SK-N-DZ (cell line): ENCODE data around the gene PTPRM.

Source experiments
- DNase-seq: peaks from one replicate; pipeline ENCODE4 v3.0.0-alpha.2; 2015; ENCODE audit warnings: low spot score

The PTPRM gene

DNA sequence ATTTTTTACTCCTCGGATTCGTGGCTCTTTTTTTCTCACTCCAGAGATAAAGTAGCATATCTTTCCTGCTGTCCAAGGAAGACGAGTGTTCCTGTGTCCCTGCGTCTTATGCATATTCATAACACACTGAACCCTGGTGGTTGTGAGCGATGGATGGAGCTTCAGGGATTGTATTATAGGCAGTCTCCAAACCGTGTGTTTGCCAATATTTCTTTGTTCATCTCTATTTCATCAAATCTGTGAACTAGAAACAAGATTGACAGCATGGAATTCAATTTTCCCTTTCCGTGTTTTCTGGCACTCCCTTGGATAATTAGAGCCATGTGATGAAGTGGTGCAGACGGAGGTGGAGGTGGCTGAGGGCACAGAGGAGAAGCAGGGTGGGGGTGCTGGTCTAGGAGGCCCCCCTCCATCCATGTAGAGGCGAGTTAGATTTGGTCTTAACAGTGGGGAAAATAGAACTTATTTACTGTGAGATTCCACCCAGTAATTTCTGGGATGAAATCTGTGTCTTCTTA, 240.9 kb downstream of the PTPRM start:
- DNase-seq = no peak

DNA sequence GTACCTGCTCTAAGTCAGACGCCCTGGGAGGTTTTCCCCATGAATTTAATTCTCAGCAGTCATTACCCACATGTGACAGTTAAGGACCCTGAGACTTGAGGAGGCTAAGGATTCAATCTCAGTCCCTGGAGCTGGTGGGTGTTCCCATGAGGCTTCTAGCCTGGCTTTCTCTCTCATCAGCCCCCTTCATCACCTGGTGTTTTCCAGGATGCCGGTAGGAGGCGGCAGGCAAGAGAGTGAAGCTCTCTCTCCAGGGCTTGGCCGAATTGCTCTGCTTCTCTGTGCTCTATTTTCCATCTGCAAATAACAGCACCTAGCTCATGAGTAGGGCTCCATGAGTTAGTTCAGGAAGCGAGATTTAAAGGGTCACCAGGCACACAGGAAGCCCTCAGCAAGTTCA, 241.9 kb downstream of the PTPRM start:
- DNase-seq = no peak

DNA sequence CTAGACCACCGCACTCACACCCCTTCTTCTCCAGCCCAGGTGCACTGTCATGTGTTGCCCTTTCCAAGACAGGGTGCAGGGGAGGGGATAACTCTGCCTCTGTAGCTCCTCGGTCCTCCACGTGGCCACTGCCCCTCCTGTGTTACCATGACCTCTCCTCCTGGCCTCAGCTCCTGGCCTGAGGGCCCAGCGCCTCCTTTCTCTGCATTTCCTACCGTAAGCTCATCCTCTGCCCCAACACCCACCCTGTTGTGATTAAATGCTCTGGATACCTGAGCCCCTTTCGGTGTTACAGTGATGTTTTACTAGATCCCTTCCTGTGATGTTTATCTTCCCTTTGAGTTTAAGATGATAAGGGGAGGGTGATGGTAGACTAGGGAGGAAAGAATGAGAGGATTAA, 242.3 kb downstream of the PTPRM start:
- DNase-seq = no peak

DNA sequence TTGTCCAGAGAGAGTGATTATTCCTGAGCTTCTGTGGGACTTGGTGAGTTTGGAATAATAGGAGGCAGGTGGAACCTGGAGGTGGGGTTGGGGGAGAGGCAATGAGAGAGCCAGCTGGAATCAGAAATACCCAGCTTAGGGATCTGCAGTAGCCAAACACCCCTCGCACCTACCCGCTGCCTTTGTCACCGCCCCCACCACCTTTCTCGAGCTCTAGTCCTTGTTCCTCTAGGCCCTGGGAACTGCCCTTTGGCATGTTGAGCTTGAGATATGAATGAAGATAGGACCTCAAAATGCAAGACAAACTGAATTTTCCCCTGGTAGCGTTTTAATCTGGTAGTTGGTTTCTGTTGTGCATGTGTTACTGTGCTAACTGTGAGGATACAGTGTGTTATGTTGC, 242.9 kb downstream of the PTPRM start:
- no peak for DNase-seq

DNA sequence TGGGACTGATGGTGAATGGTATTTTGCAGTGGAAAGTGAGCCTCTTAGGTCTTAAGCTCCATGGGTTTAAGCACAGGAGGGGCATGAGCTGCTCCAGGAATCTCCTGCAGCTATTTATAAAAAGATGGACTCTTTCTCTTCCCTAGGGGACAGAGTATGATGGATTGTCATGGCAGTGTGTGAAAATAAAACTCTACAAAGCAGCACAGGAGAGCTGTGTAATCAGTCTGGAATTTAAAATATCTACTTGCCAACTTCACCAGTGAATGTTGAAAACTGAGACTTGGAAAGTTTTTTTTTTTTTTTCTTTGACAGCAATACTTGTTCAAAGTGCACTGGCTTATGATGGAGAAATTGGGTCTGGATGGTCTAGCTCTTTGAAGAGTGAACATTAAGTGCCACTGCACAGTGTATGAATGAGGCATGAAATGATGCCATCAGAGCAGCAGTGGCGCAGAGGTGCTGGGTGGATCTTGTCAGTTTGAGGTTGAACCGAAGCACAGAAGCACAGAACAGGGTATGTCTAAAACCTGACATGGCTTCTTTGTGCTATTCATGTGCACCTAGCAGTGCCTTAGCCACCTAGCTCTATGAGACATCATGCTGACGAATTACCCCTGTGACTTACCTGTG, 245.4 kb downstream of the PTPRM start:
- DNase-seq = no peak

DNA sequence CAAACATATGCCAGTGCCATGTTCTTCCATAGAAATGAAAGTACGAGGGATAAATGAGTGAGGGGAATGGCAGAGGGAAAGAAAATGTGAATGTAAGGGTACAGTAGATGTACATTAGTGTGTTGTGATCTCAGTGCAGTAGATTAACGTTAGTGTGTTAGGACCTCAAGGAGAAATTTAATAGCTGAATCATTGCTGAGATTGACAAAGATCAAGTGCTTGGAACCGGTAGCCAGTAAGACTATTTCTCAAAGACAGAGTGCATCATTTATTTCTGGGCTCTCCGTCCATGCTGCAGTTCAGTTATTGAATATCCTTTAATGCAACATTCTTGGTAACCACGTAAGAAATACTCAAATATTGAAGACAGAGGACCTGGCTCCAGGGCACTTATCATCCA, 246.0 kb downstream of the PTPRM start:
- no peak for DNase-seq

DNA sequence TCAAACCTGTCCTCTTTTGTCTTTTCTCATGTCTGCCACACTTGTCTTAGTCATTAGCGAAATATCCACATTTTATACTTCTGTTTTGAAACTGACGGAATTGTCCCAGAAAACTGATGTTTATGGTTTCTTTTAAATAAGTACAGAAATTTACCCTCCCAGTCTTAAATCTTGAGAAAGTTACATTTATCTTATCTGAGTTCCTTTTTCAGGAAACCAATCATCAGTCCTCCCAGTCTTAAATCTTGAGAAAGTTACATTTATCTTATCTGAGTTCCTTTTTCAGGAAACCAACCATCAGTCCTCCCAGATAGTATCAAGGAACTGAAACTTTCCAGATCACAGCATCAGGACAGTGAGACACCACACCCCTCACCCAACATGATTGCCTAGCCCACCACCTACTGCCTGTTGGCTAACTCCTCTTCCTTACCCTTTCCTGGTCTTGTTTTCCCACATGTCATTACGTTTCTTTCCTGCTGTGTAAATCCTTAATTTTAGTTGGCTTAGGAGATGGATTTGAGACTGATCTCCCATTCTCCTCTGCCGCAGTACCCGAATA, 247.7 kb downstream of the PTPRM start:
- no peak for DNase-seq

DNA sequence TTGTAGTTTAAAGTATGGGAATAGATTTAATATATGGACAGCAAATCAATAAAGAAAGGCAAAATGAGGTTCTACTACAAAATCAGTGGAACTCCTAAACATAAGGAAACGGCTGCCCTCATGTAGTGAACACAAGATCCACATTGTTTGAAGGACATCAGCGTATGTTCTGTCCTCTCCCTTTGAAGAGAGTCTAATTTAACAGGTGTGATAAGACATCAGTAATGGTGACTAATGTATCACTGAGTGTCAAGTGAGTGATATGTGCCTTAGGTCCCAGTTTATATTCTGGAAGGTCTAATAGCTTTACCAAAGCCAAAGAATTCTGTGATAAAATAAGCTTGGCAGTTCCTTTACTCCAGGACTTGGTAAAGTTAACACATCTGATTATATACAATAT, 248.7 kb downstream of the PTPRM start:
- DNase-seq = no peak

DNA sequence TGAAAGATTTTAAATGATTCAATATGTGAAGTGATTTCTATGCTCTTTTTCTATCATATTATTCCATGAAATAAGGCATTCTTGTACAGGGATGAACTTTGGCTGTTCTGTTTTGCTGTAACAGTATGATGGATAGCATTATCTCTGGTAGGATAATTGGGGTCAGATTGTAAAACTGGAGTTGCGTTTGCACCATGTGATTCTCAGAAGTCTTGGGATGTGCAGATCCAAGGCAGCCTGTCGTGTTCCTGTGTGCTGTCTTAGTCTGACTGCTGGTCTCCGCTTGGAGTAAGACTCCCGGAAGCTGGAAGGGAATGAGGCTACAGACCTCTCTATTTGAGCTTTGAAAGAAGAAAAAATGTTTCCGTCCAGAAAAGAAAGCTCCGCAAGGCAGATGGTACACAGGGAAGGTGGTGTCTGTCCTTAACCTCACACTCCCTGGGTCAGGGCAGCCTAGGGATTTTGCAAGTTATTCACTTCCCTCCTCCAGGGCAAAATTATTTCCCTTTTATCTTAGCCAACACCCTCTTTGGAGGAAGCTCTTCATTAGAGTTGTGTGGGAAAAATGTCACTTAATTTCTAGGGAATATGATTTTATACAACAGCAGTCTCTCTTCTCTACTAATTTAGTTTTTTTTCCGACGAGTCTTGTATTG, 250.6 kb downstream of the PTPRM start:
- no peak for DNase-seq

DNA sequence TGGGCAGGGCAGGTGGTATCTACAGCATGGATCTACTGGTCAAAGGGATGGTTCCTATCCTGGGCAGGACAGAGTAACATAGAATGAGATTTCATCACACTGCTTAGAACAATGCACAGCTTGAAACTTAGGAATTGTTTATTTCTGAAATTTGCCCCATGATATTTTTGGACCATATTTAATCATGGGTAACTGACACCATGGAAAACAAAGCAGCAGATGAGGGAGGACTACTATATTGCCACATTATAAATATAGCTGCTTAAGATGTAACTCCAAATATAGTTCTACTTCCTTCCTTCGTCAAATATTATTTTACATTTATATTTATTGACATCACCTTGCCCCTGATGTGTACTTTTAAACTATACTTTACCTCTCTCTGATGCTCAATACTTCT, 254.7 kb downstream of the PTPRM start:
- no peak for DNase-seq

DNA sequence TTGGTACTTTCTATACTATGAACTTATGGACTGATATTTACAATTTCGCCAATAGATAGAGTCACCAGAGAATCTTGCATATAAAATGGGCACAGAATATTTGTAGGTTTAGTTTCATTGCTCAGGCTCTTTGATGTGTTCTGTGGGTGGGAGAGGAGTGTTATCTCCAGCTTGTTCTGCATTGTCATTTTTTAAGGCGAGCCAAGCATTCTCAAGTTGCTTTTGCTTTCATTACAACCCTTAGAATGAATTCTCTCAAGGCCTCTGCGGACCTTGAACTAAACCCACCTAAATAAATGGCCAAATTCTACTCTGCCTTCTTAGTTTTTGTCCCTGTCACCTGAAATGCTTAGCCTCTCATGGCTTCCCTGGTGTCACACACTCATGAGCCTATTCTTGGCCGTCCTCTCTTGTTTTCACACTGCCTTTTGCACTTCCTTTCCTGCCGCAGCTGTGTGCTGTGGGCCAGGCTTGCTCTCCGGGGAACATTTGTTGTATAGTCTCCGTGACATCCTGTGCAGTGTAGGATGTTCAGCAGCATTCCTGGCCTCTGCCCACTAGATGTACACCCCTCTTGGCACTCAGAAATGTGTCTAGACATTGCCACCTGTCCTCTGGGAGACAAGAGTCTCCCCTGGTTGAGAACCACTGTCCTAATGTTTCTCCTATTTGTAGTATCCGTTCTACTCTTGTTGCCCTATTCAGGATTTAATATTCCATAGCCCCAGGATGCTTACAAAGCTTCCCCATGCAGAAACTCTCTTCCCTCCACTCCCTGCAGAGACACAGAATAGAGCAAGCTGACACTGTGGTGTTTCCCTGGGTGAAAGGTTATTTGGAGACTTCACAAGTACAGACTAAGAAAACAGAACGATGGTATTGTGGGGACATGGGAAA, 255.6 kb downstream of the PTPRM start:
- DNase-seq = no peak

DNA sequence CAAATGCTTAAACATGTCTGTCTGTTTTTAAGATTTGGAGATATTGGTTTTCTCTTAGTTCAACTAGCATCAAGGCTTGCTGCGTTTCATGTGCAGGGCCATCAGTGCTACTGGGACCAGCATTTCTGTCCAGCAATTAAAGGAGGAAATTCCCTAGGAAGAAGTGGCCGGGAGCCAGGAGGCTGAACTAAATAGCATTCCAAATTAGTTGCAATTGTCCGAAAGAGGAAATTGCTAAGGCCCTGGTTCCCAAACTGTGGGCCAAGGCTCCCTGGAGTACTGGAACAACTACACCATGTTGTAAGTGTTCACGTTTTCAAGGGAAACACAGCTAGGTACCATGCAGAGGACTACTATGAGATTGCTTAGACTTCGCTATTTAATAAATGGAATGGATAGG, 257.9 kb downstream of the PTPRM start:
- no peak for DNase-seq

DNA sequence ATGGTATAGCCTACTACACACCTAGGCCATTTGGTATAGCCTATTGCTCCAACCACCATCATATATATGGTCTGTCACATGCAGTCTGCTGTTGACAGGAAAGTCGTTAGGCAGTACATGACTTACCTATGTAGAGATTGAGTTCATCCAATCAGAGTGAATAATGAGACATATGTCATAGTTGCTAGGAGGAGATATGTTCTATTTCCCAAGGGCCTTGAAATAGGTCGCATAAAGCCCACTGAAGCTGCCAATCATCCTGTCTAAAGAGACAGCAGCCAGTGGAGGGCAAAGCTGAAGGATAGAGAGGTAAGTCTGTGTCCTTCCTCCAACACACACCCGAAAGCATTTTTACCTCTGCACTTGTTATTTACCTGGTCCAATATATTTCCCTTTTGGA, 263.4 kb downstream of the PTPRM start:
- DNase-seq = peak; percentile 56

DNA sequence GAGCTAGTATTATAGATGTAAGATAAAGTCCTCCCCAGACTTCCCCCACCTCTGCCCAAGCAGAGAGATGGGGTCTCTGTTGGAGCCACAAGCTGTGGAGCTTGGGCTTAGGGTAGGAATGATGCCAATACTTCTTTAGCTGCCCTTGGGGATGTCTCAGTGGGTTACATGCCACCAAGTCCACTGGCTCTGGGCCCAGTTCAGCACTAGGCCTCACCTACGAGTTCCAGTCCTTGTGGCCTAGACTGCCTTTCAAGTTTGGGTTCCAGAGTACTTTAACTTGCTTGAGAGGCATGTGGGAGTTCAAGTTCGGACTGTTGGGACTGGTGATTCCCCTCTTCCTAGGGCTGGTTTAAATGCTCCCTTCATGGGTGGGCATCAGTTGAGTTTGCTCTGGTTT, 272.4 kb downstream of the PTPRM start:
- DNase-seq = no peak

DNA sequence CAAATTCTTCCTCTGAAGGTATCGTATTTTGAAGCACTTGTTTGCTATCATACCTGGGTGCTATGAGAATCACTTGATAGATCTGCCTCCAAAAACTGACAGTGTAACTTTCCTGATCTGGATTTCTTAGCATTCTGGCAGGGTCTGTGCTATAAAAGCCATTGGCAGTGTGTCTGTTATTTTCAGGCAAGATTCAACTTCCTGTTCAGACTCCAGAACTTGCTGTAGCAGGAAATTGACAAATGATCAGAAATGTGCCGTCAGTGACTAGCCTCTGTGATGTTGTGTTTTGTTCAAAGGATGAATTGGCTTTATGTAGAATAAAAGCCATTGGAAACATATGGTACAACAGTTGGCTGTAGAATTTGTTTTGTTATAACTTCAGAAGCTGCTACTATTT, 273.3 kb downstream of the PTPRM start:
- DNase-seq = no peak

DNA sequence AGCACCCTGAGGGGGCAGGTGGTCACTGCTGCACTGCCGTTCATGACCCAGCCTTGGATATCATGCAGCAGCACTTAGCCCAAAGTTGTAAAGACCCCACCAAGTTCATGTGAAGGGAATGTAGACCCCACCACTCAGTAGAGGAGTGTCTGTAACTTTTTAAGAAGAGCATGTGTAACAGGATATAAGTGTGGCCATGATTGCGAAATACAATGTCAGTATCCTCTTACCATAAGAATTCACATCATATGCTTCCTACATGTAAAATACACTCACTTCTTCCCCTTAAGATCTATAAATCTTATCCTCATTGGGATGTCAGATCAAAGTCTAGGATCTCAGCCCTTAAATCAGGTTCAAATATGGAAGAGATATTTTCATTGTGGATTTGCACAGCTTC, 276.9 kb downstream of the PTPRM start:
- DNase-seq = no peak

DNA sequence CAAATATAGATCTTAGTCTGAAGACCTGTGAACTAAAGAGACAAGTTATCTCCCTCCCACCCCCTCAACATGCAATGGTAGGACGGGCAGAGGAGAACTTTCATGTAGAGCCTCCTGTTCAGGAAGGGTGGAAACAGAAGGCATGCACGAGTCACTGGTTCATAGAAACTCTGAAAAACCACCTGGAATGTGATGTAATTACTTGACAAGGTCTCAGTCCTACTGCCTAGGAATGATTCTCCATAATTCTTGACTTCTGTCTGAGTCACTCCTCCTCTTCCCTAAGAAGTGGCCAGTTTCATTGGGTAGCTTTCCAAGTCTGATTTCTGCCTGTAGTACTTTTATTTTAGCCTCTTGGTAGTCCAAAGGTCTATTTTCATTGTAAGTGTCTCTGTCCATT, 277.3 kb downstream of the PTPRM start:
- DNase-seq = no peak

DNA sequence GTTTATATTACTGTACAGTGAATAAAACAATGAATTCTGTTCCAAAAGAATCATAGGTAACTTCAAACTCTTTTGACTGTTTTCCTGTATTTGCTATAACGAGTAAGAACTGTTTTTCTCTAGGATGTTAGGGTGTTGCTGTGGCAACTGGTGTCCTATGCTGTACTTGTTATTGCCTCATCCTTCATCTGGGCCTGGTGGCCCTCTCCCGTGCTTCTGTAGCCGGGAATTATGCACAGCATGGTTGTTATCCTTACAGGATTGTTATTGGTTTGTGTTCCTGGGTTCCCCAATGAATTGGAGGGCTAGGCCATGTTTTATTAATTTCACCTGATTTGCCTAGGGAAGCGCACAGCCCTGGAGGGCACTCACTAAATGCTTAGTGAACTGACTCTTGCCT, 279.2 kb downstream of the PTPRM start:
- DNase-seq = no peak

DNA sequence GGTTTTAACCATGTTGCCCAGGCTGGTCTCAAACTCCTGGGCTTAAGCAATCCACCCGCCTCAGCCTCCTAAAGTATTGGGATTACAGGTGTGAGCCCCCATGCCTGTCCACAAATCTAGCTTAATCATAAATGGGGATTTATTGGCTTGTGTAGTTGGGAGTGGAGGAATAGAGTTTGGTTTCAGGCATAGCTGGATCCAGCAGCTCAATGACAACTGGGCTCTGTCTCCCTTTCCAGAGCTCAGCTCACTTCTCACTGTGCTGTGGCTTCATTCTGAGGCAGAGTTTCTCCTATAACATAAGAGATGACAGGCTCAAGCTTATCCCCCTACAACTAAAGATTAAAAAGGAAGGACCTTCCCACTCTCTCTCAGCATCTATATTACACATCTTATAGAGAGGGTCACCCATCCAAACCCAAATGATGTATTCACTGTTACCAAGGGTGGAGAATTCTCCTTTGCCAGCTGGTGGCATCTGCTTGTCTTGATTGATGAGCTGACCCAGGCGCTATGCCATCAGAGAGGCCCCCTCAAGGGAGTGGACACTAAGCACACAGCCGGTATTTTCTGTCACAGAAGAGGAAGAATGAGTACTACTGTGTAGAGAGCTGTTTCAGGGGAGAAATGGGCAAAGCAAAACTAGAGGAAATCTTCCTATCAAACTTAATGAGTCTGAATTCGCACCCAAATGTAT, 280.4 kb downstream of the PTPRM start:
- no peak for DNase-seq

DNA sequence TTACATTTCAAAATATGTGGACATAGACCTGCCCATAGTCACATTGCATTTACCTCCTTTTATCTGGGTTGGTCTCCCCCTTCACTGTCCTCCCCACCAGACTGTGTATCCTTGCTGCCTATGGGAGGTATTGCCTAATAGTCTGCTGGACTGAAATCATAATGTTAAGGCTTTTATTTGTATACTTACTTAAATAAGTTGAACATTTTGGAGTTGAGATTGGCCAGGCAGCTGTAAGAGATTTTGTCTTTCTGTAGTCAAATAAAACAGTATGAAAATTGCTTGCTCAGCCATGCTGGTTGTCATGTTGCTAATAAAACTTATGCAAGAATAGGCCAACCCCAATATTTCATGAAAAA, 280.9 kb downstream of the PTPRM start:
- no peak for DNase-seq

DNA sequence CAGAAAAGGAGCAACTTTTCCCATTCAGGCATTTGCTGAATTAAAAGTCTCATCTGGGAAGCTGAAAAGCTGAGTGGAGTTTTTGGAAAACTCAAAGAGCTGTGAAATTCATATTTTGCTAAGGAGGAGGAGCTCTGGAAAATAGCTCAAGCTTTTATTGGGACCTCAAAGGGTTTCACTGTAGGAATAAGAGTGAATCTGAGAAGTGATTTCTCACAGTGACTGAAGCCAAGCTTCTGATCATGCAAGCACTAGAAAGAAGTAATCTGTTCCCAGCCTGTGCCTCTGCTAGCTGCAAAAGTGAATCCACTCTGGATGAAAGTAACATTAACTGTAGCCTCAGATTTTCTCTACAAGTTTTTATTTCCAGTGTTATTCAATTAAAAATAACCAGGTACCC, 283.3 kb downstream of the PTPRM start:
- DNase-seq = no peak

DNA sequence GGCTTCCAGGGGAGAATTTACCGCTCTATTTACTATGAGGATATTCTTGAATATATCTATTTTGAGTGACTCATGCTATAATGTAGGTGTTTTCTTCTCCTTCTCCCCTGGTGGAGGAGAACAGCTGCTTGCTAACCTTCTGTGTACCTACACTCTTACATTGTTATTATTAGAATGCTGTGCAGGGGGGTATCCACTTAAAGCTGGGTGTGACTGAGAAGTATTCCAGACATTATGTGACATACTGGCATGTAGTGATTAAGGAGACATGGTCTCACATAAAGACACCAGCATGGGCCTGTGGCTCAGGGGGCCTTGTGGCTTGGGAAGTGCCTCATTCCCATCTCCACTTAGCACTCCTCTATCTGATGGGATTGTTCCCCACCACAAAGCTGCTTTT, 287.9 kb downstream of the PTPRM start:
- DNase-seq = no peak
